Urinary bladder (tissue), 4 donors: ENCODE data around the gene SNRPB. TPM values are rescaled to one million over a fixed set of nuclear protein-coding genes. Genes with fewer than 3 reads are reported as not detected.
"Not testable (repeated sequence)": the region's sequence is repeated elsewhere in the genome, so short reads cannot be mapped to it uniquely, and the experiment has no call there.

Source experiments
- DNase-seq: peaks from one replicate; pipeline ENCODE4 v3.0.0-alpha.2; 2015; ENCODE audit errors: extremely low spot score
- H3K27ac ChIP-seq: one replicate; pipeline ENCODE4 v1.5.1; 2013; ENCODE audit warnings: low read depth, mild to moderate bottlenecking, moderate library complexity
- H3K36me3 ChIP-seq: one replicate; pipeline ENCODE4 v1.6.1; 2013; ENCODE audit warnings: mild to moderate bottlenecking, moderate library complexity; ENCODE audit not compliant: insufficient read depth
- H3K4me1 ChIP-seq: one replicate; pipeline ENCODE4 v1.6.1; 2013; ENCODE audit warnings: mild to moderate bottlenecking, moderate library complexity; ENCODE audit not compliant: insufficient read depth
- H3K4me3 ChIP-seq: one replicate; pipeline ENCODE4 v1.5.1; 2013; ENCODE audit warnings: low read depth, low read length
- WGBS: extraction: QIAGEN DNeasy Blood & Tissue Kit; methylation state at CpG from one replicate; pipeline ENCODE4 v1.1.7; 2013; 5-methylcytosine and 5-hydroxymethylcytosine counted together
- polyA plus RNA-seq: library from polyadenylated mRNA; stranded (reverse); fragments of 200-250 nt; gene quantifications from one replicate; pipeline ENCODE4 v1.2.3, GENCODE V29; 2013
- total RNA-seq: library from RNA; depleted of rRNA; stranded (reverse); fragments of >200 nt; gene quantifications from one replicate; pipeline ENCODE4 v1.2.3, GENCODE V29; 2014
- donor health status: healthy with polysubstance abuse.
- donor health status: healthy.

Gene SNRPB
- total RNA-seq, result 52.0 TPM
- 175 TPM for polyA plus RNA-seq

- WGBS, result under 1% methylated on average over 53 of the region's 53 CpGs
- Histone ChIP-seq H3K4me1 (no peaks in the 10 kb centered on the region), H3K27ac (peak within 1 kb of the TSS; percentile 90), H3K4me3 (peak within 1 kb of the TSS; percentile 78), H3K36me3 (peaks cover 4% of the 10 kb centered on the region)
- peak; percentile 95 for DNase-seq
Observed at GRCh38 chr20:2470423-2471193, at the start of gene SNRPB. Gene SNRPB (minus strand): TSS chr20:2470789. CDS start chr20:2470690, 99 bp downstream.

DNA sequence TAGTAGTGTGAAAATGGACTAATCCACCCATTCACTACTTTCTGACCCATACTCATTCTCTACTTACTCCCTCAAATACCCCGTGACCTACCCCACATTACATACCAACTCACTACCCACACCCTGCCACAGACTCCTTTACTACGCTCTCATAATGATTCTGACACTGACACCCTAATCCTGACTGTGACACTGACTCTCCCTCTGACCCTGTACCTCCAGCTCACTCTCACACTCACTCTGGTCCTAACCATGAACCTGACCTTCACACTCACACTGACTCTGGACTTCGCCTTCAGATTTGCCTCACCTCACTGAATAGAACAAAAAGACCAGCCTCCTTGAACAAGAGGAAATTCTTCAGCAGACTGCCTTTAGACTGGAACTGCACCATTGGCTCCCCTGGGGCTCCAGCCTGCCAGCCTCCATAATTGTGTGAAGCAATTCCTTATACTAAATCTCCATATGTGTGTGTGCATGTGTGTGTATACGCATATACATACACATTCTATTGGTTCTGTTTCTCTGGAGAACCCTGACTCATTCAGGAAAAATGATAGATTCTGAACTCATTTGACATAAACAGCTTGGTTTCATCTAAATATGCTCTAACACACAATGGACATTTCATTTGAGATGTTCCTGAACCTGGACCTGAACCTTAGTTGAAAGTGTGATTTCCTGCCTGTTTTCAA lies 48.7 kb upstream of the SNRPB start:
- WGBS, result 89% methylated on average over 4 of the region's 4 CpGs
- no peak for DNase-seq

GRCh38 chr20:2518558-2518957 lies 48.0 kb upstream of the SNRPB start:
- no peaks in the 10 kb centered on the region for H3K36me3 ChIP-seq
- WGBS, result 72% methylated on average over 4 of the region's 4 CpGs
- H3K27ac ChIP-seq, result no peak overlapping the region
- no peak for DNase-seq
- no peak overlapping the region for H3K4me3 ChIP-seq
- no peaks in the 10 kb centered on the region for H3K4me1 ChIP-seq

More for the DNA sequence above, 48.7 kb upstream of the SNRPB start:
- Histone ChIP-seq H3K36me3 (no peaks in the 10 kb centered on the region), H3K4me1 (no peaks in the 10 kb centered on the region), H3K4me3 (no peak overlapping the region), H3K27ac (no peak overlapping the region)

DNA sequence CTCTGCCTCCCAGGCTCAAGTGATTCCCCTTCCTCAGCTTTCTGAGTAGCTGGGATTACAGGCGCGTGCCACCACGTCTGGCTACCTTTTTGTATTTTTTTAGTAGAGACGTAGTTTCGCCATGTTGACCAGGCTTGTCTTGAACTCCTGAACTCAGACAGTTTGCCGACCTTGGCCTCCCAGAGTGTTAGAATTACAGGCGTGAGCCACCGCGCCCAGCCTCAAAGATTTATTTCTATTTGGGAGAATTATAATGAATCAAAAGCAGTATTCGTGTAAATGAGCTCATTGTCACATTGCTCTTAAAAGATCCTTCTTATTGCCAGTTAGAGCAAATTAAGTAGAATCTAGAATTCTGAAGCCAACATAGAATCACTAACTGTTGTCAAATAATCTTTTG lies 47.5 kb upstream of the SNRPB start:
- 83% methylated on average over 10 of the region's 10 CpGs for WGBS
- no peak overlapping the region for H3K27ac ChIP-seq
- no peaks in the 10 kb centered on the region for H3K36me3 ChIP-seq
- no peak overlapping the region for H3K4me3 ChIP-seq
- DNase-seq, result no peak
- H3K4me1 ChIP-seq, result no peaks in the 10 kb centered on the region

GRCh38 chr20:2516399-2516798 lies 45.8 kb upstream of the SNRPB start:
- no peak for DNase-seq
- whole genome bisulfite sequencing, result 80% methylated on average over 2 of the region's 2 CpGs
- H3K36me3 ChIP-seq, result no peaks in the 10 kb centered on the region
- H3K27ac ChIP-seq, result no peak overlapping the region
- no peaks in the 10 kb centered on the region for H3K4me1 ChIP-seq
- H3K4me3 ChIP-seq, result no peak overlapping the region

DNA sequence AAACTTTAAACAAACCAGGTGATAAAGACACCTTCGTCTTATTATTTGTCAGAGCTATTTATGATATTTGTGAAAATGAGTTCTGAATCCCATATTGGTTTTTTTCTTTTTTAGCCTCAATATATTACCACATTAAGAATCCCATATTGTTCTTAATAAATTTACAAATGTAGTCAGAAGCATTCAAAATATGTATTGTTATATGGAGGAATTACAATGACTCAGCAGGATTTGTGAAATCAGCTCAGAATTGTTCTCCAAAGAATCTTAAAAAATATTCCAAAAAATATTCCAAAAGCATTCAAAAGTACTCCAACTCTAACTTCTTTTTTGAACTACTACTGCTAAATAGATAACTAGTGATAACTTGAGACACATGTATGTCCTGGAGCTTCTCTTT lies 44.6 kb upstream of the SNRPB start:
- Histone ChIP-seq H3K4me1 (no peaks in the 10 kb centered on the region), H3K4me3 (no peak overlapping the region), H3K36me3 (no peaks in the 10 kb centered on the region), H3K27ac (no peak overlapping the region)
- DNase-seq, result no peak
- WGBS, result 78% methylated on average over 1 of the region's 1 CpG

GRCh38 chr20:2509794-2510193 lies 39.2 kb upstream of the SNRPB start:
- Histone ChIP-seq H3K27ac (no peak overlapping the region), H3K36me3 (no peaks in the 10 kb centered on the region), H3K4me1 (no peaks in the 10 kb centered on the region), H3K4me3 (no peak overlapping the region)
- WGBS, result 77% methylated on average over 3 of the region's 3 CpGs
- DNase-seq, result no peak

- DNase-seq, result no peak
- H3K4me1 ChIP-seq, result no peaks in the 10 kb centered on the region
- H3K36me3 ChIP-seq, result no peaks in the 10 kb centered on the region
- H3K27ac ChIP-seq, result peak overlapping the region; percentile 68
- peak overlapping the region; percentile 85 for H3K4me3 ChIP-seq
- WGBS, result 35% methylated on average over 9 of the region's 9 CpGs
Observed at GRCh38 chr20:2509468-2509781, 38.8 kb upstream of the SNRPB start.

- Histone ChIP-seq H3K36me3 (no peaks in the 10 kb centered on the region), H3K27ac (peak within 1 kb of the TSS; percentile 68), H3K4me3 (peak within 1 kb of the TSS; percentile 85), H3K4me1 (no peaks in the 10 kb centered on the region)
- under 1% methylated on average over 53 of the region's 53 CpGs for WGBS
- DNase-seq, result peak; percentile 72
Observed at GRCh38 chr20:2508631-2509467, 38.3 kb upstream of the SNRPB start, which contains the start of gene ZNF343. Gene ZNF343 (minus strand): TSS chr20:2508915. CDS start chr20:2493895, 15,020 bp downstream.

- H3K27ac ChIP-seq, result peak overlapping the region; percentile 28
- H3K4me1 ChIP-seq, result no peaks in the 10 kb centered on the region
- no peaks in the 10 kb centered on the region for H3K36me3 ChIP-seq
- H3K4me3 ChIP-seq, result peak overlapping the region; percentile 85
- WGBS, result 7% methylated on average over 22 of the region's 22 CpGs
- DNase-seq, result no peak
Observed at GRCh38 chr20:2507875-2508630, 37.5 kb upstream of the SNRPB start.

- no peaks in the 10 kb centered on the region for H3K4me1 ChIP-seq
- no peak overlapping the region for H3K4me3 ChIP-seq
- 70% methylated on average over 5 of the region's 5 CpGs for WGBS
- DNase-seq, result no peak
- no peaks in the 10 kb centered on the region for H3K36me3 ChIP-seq
- H3K27ac ChIP-seq, result no peak overlapping the region
Observed at GRCh38 chr20:2507464-2507863, 36.9 kb upstream of the SNRPB start.

DNA sequence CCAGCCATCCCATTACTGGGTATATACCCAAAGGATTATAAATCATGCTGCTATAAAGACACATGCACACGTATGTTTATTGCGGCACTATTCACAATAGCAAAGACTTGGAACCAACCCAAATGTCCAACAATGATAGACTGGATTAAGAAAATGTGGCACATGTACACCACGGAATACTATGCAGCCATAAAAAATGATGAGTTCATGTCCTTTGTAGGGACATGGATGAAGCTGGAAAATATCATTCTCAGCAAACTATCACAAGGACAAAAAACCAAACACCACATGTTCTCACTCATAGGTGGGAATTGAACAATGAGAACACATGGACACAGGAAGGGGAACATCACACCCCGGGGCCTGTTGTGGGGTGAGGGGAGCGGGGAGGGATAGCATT lies 35.8 kb upstream of the SNRPB start:
- not testable (repeated sequence) for H3K4me3 ChIP-seq, H3K36me3 ChIP-seq, H3K27ac ChIP-seq, H3K4me1 ChIP-seq, DNase-seq
- WGBS, result 98% methylated on average over 3 of the region's 5 CpGs

- not testable (repeated sequence) for H3K4me3 ChIP-seq, H3K4me1 ChIP-seq, H3K27ac ChIP-seq, DNase-seq, H3K36me3 ChIP-seq
- 86% methylated on average over 2 of the region's 2 CpGs for WGBS
Observed at GRCh38 chr20:2504803-2505202, 34.2 kb upstream of the SNRPB start.
